CD4-positive, alpha-beta T cell treated with Interferon alpha-2 for 1 hour (primary cell): ENCODE data around the gene UTP11.
A peak's percentile ranks its signal among the peaks of the same experiment; 100 is the strongest.

Source experiments
- DNase-seq, 2 donors: peaks; one replicate each; pipeline ENCODE4 v3.0.0-alpha.2; 2020 to 2022

The UTP11 gene

DNA sequence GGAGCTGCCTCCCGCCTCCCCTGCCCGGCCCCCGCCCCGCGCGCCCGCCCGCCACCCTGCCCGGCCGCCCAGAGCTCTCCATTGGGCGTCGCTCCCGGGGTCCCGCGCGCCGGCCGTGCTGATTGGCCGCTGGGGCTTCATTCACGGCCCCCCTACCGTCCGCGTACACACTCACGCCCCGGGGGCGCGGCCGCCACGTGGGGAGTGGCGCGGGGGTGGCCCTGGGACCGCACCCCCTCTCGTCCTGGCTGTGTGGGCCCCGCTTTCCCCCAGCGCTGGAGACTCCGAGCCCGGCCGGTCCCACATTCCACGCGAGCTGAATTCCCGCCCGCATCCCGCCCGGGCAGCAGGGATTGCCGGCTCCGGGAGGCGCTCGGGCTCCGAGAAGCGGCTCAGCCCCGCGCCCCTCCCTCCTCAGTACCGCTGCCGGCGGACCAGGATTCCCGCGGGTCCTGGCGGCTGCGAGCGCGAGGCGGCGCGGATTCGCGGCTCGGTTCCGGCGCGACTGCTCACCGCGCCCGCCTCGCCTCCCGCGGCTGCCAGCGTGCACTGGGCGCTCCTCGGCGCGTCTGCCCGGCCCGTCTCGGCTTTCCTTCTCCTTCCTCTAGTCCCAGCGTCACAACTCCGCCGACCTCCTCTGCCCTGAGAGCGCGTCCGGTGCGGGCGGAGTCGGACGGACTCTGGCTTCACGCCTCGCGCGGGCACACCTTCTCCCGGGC, 34.5 kb downstream of the UTP11 start:
- DNase-seq: peak; percentile 72 to 86

DNA sequence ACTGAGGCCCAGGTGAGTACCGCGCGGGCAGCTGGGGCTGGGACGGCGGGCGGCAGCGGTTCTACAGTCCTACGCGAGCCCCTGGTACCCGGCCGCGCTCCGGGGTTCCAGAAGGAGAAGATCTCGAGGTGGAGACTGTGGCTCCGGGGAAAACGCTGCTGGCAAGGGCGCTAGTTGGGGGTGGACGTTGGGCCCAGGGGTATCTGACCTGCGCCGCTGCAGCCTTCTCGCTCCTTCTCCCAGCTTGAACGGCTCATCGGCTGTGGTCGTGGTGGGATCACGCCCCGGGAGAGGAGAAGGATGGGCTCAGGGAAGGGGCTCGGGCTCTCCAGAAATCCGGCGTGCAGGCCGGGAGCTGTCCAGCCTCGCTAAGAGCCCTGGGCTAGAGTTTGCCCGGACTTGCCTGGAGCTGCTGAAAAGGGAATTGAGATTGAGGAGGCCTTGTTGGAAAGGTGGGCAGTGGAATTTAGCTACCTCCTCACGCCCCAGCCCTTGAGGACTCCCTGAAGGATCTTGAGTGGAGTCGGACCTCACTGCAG, 35.1 kb downstream of the UTP11 start:
- no peak for DNase-seq

GRCh38 chr1:38050397-38051078, 38.0 kb downstream of the UTP11 start:
- DNase-seq: no peak

DNA sequence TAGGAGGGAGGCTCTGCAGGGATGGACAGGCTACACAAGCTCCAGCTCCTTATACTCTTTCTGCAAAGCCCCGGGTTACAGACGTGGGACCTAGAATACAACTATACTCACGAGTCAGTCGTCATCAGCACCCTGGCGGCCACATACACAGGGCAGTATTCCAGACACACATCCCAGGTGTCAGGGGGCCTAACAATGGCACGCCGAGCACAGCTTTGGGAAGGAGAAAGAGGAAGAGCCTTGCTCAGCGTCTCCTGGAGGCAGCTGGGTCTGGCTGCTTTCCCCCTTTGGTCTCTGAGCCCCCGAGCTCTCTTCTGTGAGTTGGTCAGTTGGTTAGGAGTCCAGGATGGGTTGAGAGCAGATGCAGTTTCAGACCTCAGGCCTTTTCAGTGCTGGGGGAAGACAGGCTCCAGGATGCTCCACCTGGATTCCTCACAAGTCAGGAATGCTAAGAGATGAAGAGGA, 38.6 kb downstream of the UTP11 start:
- no peak for DNase-seq

GRCh38 chr1:38052750-38053415, 40.3 kb downstream of the UTP11 start:
- peak in 1 of 2 donors; percentile 25 for DNase-seq

- no peak for DNase-seq
Measured at GRCh38 chr1:38053416-38054091, 41.0 kb downstream of the UTP11 start.

DNA sequence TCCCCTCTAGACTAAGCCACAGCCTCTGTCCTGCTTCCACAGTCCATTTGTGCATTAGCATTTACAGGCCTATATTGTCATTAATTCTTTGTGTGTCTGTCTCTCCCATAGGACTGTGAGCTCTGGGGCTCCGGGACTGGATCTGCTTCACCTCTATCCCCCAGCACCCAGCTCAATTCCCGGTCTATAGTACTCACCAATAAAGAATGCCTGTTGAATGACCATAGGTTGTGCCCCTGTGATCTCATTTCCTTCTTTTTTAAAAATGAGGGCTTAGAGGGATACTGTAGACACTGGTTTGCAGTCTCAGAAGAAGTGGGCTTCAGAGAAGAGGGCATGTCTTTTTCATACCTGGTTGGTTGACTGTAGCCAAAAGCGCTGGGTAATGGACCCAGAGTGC, 42.9 kb downstream of the UTP11 start:
- no peak for DNase-seq

GRCh38 chr1:38055965-38056364, 43.4 kb downstream of the UTP11 start:
- no peak for DNase-seq

DNA sequence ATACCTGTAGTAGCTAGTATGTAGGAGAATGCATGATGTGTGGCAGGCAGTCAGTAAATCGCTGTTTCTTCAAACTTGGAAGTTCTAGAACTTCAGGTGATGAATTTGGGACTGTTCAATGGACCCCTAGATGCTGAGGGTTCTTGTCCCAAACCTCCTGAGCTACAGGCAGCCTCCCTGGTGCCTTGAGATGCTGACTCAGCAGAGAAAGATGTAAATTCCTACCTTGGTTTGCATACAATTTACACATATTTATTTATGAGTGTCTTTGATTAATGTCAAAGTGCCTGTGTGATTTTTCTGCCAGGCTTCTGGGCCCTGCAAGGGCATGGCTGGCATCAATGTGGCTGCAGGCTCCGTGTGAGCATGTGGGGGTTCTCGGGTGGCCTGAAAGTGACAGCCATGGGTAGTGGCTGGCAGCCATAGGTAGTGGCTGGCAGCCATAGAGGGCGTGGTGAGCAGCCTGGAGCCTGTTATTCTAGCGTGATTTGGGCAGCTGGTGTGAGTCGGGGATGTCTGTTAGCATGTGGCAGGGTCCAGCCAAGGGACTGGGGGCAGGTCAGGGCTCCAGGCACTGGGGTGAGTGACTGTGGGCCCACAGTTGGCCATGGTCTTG, 47.2 kb downstream of the UTP11 start:
- DNase-seq: no peak

DNA sequence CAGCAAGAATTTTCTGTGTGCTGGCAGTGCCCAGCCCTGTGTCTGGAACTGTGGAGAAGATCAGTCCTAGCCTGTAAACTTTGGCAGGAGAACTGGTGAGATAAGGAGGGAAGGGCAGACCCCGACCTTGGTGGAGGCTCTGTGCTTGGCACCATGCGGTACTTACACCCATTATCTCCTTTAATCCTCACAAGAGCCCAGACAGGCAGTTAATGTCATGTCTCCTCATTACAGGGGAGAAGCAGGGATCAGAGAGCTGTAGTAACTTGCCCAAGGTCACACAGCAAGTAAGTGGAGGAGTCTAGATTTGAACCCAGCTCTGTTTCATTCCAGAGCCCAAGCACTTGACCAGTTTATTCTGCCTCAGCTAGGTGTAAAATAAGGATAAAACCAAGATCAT, 48.0 kb downstream of the UTP11 start:
- DNase-seq: no peak

- DNase-seq: no peak
Measured at GRCh38 chr1:38061290-38061689, 48.8 kb downstream of the UTP11 start.

- no peak for DNase-seq
Measured at GRCh38 chr1:38061883-38062328, 49.4 kb downstream of the UTP11 start.

DNA sequence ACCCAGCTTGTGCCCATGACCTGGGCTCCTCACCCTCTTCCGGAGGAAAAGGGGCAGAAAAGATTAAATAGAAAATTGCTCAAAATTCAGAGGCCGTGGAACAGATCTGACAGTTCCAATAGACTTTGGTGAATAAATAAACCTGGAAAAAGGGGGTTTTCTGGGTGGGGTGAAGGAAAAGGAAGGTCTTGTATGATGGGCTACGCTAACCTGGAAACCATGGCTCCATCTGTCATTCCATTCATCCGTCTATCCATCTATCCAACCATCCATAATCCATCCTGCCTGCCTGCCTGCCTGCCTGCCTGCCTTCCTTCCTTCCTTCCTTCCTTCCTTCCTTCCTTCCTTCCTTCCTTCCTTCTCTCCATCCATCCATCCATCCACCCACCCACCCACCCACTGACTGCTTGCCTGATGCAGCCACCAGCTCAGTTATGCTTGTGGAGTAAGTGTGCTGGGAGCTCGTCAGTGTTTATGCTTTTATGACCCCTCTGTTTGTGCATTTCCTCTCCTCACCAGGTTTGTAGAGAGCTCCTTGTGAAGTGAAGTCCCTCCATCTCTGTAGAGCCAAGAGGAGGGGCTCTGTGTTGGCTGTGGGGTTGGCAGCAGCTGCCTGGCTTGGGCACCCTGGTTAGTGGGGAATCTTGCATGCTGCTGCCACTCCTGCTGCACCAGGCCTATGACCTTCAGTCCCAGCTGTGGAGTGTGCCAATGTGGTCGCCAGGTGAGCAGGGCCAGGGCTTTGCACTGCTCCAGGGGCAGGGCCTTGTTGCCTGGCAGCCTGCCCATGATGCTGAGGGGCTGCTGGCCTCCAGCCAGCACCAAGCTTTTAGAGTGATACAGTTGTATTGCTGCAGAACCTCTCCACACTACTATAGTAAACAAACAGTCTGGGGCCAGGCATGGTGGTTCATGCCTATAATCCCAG, 50.1 kb downstream of the UTP11 start:
- no peak for DNase-seq

GRCh38 chr1:38063616-38064015, 51.1 kb downstream of the UTP11 start:
- DNase-seq: no peak

DNA sequence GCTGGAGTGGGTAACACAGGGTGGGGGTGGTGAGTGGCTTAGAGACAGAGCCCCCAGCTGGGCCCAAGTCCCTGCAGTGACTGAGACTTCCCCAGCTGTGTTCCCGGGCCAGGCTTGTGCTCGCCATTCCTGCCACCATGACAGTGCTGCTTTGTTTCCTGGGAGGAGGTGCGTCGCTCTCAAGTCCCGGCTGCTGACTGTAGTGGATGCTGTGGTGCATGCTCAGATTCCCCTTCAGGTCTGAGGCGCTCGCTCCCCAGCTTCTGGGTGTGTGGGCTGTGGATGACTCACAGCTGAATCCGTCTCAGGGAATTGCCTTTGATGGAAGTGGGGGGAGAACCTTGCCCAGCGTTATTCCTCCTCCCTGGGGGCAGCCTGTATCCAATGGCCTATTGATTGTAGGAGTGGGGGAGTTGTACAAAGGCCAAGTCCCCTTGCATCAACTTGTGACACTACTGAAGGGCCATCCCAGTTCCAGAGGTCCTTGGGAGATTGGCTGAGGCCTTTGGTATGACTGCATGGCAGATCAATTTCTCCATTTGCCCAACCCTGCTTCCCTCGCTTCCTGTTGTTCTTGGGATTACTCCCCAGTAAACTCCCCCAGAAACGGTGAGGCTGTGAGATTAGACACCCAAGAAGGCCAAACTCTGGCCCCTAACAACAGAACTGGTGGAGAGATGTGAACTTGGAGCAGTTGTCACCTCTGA, 51.8 kb downstream of the UTP11 start:
- no peak for DNase-seq

DNA sequence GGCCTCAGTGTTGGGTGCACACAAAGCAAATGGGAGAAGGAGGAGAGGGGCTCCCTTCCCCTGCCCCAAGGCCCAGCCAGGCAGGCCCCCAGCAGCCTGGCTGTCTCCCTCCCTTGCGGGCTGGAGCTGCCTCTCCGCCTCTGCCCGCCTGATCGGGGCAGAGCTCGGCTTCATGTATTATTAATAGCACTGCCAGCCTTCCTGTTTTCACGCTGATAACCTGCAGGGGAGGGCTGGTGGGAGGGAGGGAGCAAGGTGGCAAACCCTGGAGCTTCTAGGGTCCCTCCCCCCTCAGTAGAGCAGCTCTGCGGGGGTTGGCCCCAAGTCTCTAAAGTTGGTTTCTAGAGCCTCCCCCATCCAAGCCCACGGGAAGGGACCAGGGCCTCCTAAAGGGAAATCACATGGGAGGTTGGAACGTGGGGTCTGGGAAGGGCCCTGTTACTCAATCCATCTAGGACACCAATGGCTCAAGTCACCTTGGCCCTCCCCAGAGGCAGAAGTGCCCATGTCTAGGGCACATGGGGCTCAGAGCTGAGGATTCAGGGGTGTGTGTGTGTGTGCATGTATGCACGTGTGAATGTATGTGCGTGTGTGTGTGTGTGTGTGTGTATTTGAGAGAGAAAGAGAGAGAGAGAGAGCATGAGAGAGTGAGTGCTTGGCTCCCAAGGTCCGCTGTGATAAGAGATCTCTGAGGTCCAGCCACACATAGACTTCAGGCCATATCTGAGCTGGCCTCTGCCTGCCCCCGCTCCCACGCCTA, 55.9 kb downstream of the UTP11 start:
- no peak for DNase-seq

- DNase-seq: no peak
Measured at GRCh38 chr1:38068980-38069340, 56.4 kb downstream of the UTP11 start.

DNA sequence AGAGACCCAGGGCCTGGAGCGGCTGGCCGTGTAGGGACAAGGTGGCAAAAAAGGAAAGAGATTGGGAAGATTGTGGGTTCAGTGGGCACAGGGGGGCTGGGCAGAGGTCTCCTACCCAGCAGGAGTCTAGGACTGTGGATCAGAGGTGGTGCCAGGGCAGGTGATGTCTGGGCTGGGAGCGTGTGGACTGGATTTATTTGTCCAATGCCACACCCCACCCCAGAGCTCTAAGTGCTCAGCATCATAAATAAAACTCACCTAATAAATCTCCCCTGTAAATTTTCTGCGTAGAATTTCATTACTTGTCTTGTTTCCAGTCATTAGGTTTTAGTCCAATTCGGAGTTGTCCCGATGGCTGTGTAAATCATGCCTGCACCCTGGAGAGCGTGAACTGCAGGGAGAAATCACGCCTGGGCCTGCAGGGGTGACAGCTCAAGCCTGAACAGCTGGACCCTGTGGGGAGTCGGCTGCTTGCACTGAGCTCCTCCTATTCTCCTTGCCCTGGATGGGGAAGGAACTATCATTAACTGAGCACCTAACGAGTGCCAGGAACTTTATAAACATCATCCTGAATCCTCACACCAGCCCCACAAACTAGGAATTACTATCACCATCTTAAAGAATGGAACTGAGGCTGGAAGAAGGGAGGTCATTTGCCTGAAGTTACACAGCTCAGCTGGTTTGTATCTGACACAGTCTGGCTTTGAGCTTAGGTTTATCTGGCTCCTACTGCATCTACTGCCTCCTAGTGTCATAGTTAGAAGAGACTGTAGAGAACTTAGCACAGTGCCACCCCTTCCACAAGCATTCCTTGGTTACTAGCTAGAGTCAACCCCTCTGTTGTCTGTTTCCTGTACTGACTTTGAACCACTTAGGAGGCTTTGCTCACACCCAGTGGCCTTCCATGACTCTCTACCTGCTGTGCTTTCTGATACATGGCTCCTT, 59.0 kb downstream of the UTP11 start:
- DNase-seq: peak in 1 of 2 donors; percentile 21

- DNase-seq: no peak
Measured at GRCh38 chr1:38072858-38073257, 60.3 kb downstream of the UTP11 start.
